Upper lobe of left lung (tissue), 6 donors: ENCODE measurements around the gene CIRBP. TPM values are rescaled to one million over a fixed set of nuclear protein-coding genes. Genes with fewer than 3 reads are reported as not detected.
A peak's percentile ranks its signal among the peaks of the same experiment; 100 is the strongest.

Experiments used
- ATAC-seq, 2 donors: fragments of 200-7000 bp; cut with Tn5 transposase; one replicate each; pipeline ENCODE4 v1.9.1; 2022; ENCODE audit warnings: mild to moderate bottlenecking in 2 of 2, moderate library complexity in 2 of 2; ENCODE audit not compliant: low FRiP score in 2 of 2
- DNase-seq, 2 donors: peaks; one replicate each; pipeline ENCODE4 v3.0.0-alpha.2; 2019 to 2020
- H3K27ac ChIP-seq, 4 donors: fragments of 200-600 bp; sonication (generic); one replicate each; pipeline ENCODE4 v1.5.1; 2016 to 2019
- H3K27me3 ChIP-seq, 4 donors: fragments of 200-600 bp; sonication (generic); one replicate each; pipeline ENCODE4 v1.5.1; 2017 to 2019
- H3K36me3 ChIP-seq, 4 donors: fragments of 200-600 bp; sonication (generic); one replicate each; pipeline ENCODE4 v1.5.1; 2016 to 2019
- H3K4me1 ChIP-seq, 4 donors: fragments of 200-600 bp; sonication (generic); one replicate each; pipeline ENCODE4 v1.5.1; 2018 to 2019
- H3K4me3 ChIP-seq, 4 donors: fragments of 200-600 bp; sonication (generic); one replicate each; pipeline ENCODE4 v1.5.1; 2017 to 2019; ENCODE audit warnings: mild to moderate bottlenecking in 2 of 4, moderate library complexity in 1 of 4
- H3K9me3 ChIP-seq, 4 donors: fragments of 200-600 bp; sonication (generic); one replicate each; pipeline ENCODE4 v1.5.1; 2018 to 2019
- CTCF ChIP-seq, 6 experiments: fragments of 450-650 bp in 4 of 6; fragments of 200-600 bp in 2 of 6; sonication (generic) in 2 of 6; IDR thresholded peaks; one replicate each; pipeline ENCODE4 v1.5.1; 2016 to 2019; ENCODE audit warnings: antibody characterized with exemption in 6 of 6
- EP300 ChIP-seq, 4 donors: sonication (generic); formaldehyde crosslinking; IDR thresholded peaks; one replicate each; pipeline ENCODE4 v1.5.1; 2017; ENCODE audit warnings: antibody characterized with exemption in 4 of 4, control low read depth in 2 of 4
- POLR2A ChIP-seq, 4 donors: fragments of 450-650 bp; IDR thresholded peaks; one replicate each; pipeline ENCODE4 v1.5.1; 2016 to 2017; ENCODE audit warnings: antibody characterized with exemption in 4 of 4, mild to moderate bottlenecking in 2 of 4
- POLR2AphosphoS5 ChIP-seq, 2 donors: sonication (generic); formaldehyde crosslinking; IDR thresholded peaks; one replicate each; pipeline ENCODE4 v1.5.1; 2017; ENCODE audit warnings: antibody characterized with exemption in 2 of 2
- WGBS, 2 donors: methylation state at CpG; one replicate each; pipeline ENCODE4 v1.1.5; 2017 to 2018; 5-methylcytosine and 5-hydroxymethylcytosine counted together
- total RNA-seq, 6 donors: library from RNA; depleted of rRNA in 4 of 6; stranded (reverse); fragments of >200 nt in 4 of 6; gene quantifications; one replicate each; pipeline versions ENCODE4 v1.1.0 to v1.2.1, GENCODE V29; 2016 to 2021
- donor health status: DM: no; HTN: no; CAD: no; lungs with moderate emphysema.
- donor health status: DM: no; HTN: yes; CAD: no; lungs with severe emphysema.

The CIRBP gene
- total RNA-seq, 6 donors from 2014 or later: 326 to 1,348 (median 441) TPM

GRCh38 chr19:1308718-1309117 is 39.6 kb downstream of the CIRBP start:
- TF ChIP-seq EP300 (IDR thresholded peaks at IDR 0.05) (no peak), POLR2AphosphoS5 (IDR thresholded peaks at IDR 0.05) (no peak), POLR2A (IDR thresholded peaks at IDR 0.05) (no peak), CTCF (IDR thresholded peaks at IDR 0.05) (no peak)
- H3K36me3 ChIP-seq: no peaks in the 10 kb centered on the region
- no peak overlapping the region for H3K4me3 ChIP-seq
- ATAC-seq (no peak), DNase-seq (no peak)
- peaks cover 0 to 6% (median 0%) of the 10 kb centered on the region in 4 donors for H3K4me1 ChIP-seq
- H3K27me3 ChIP-seq: peaks cover 0 to 10% (median 3%) of the 10 kb centered on the region in 4 donors
- no peaks in the 10 kb centered on the region for H3K9me3 ChIP-seq
- 64 to 65% methylated on average over 11 of the region's 11 CpGs for WGBS, 2 donors
- H3K27ac ChIP-seq: no peak overlapping the region

GRCh38 chr19:1309977-1310852 is 41.1 kb downstream of the CIRBP start:
- DNase-seq: peak in 1 of 2 donors; percentile 63
- H3K4me3 ChIP-seq: no peak overlapping the region
- H3K9me3 ChIP-seq: no peaks in the 10 kb centered on the region
- no peak overlapping the region for H3K27ac ChIP-seq
- TF ChIP-seq POLR2A (IDR thresholded peaks at IDR 0.05): no peak
- TF ChIP-seq CTCF (IDR thresholded peaks at IDR 0.05): no peak
- no peak for TF ChIP-seq POLR2AphosphoS5 (IDR thresholded peaks at IDR 0.05)
- TF ChIP-seq EP300 (IDR thresholded peaks at IDR 0.05): no peak
- H3K36me3 ChIP-seq: no peaks in the 10 kb centered on the region
- WGBS, 2 donors: 66 to 76% methylated on average over 13 to 20 of the region's 28 CpGs
- ATAC-seq: no peak
- H3K27me3 ChIP-seq: peaks cover 0 to 15% (median 7%) of the 10 kb centered on the region in 4 donors
- H3K4me1 ChIP-seq: peaks cover 0 to 7% (median 0%) of the 10 kb centered on the region in 4 donors

GRCh38 chr19:1310853-1311180 is 41.7 kb downstream of the CIRBP start:
- ATAC-seq (no peak), DNase-seq (no peak)
- peaks cover 3 to 13% (median 4%) of the 10 kb centered on the region in 4 donors for H3K4me1 ChIP-seq
- H3K27me3 ChIP-seq: peaks cover 0 to 20% (median 11%) of the 10 kb centered on the region in 4 donors
- H3K4me3 ChIP-seq: no peak overlapping the region
- H3K27ac ChIP-seq: no peak overlapping the region
- no peaks in the 10 kb centered on the region for H3K9me3 ChIP-seq
- 91 to 92% methylated on average over 13 to 17 of the region's 18 CpGs for WGBS, 2 donors
- no peaks in the 10 kb centered on the region for H3K36me3 ChIP-seq
- TF ChIP-seq POLR2A (IDR thresholded peaks at IDR 0.05): no peak
- no peak for TF ChIP-seq CTCF (IDR thresholded peaks at IDR 0.05)
- no peak for TF ChIP-seq POLR2AphosphoS5 (IDR thresholded peaks at IDR 0.05)
- no peak for TF ChIP-seq EP300 (IDR thresholded peaks at IDR 0.05)

GRCh38 chr19:1311543-1312091 is 42.5 kb downstream of the CIRBP start:
- WGBS, 2 donors: 51 to 57% methylated on average over 13 to 16 of the region's 21 CpGs
- Histone ChIP-seq H3K9me3 (no peaks in the 10 kb centered on the region), H3K36me3 (no peaks in the 10 kb centered on the region), H3K4me1 (peaks cover 6 to 17% (median 7%) of the 10 kb centered on the region in 4 donors), H3K27me3 (peaks cover 0 to 27% (median 16%) of the 10 kb centered on the region in 4 donors), H3K27ac (no peak overlapping the region), H3K4me3 (no peak overlapping the region)
- ATAC-seq (no peak), DNase-seq (peak in 1 of 2 donors; percentile 65)
- no peak for TF ChIP-seq POLR2A (IDR thresholded peaks at IDR 0.05)
- no peak for TF ChIP-seq POLR2AphosphoS5 (IDR thresholded peaks at IDR 0.05)
- TF ChIP-seq EP300 (IDR thresholded peaks at IDR 0.05): no peak
- TF ChIP-seq CTCF (IDR thresholded peaks at IDR 0.05): no peak
